ENCODE data around the gene TCF19. TPM values are rescaled to one million over a fixed set of nuclear protein-coding genes. Genes with fewer than 3 reads are reported as not detected.
"Not testable (repeated sequence)": the region's sequence is repeated elsewhere in the genome, so short reads cannot be mapped to it uniquely, and the experiment has no call there.

TCF19 gene
- total and polyA plus RNA-seq, 2 donors (not counting 3 experiments of a cell fraction or from before 2014, with no cell fraction given) = 13.9 to 31.7 TPM

- H3K9me1 ChIP-seq (replicated peaks; ENCODE audit: control insufficient read depth, extremely low read depth, insufficient read depth, low read length); H4K20me1 ChIP-seq (replicated peaks; ENCODE audit: control insufficient read depth, extremely low read depth, insufficient read depth, low read length); H3K27me3 ChIP-seq (ENCODE audit: control insufficient read depth in 2 of 2, insufficient read depth in 2 of 2, low read length in 2 of 2); H2AFZ ChIP-seq (ENCODE audit: low read depth, low read length); H3K9me3 ChIP-seq (replicated peaks; ENCODE audit: control insufficient read depth, insufficient read depth, low read length); H3K4me2 ChIP-seq (ENCODE audit: insufficient read depth, low read length); FAIRE-seq; POLR2A ChIA-PET; H3K79me2 ChIP-seq (ENCODE audit: control insufficient read depth, insufficient read depth, low read length); H3K4me3 ChIP-seq (replicated peaks in 1 of 3; ENCODE audit: insufficient read depth in 1 of 3, low read depth in 1 of 3, low read length in 3 of 3); intact Hi-C loops (cut with micrococcal nuclease); dilution Hi-C loops (cut with MboI; ENCODE audit: extremely low pct_ligation_motif_present, low sequenced_read_pairs); H3K36me3 ChIP-seq (ENCODE audit: control insufficient read depth in 2 of 2, extremely low read depth in 1 of 2, insufficient read depth in 2 of 2, low read length in 2 of 2); DNase-seq (ENCODE audit: low read depth, low spot score); BruUV-seq (replicated peaks); H3K9ac ChIP-seq (replicated peaks; ENCODE audit: extremely low read depth, insufficient read depth, low read length); H3K4me1 ChIP-seq (ENCODE audit: control insufficient read depth, extremely low read depth, insufficient read depth, low read length); H3K27ac ChIP-seq (ENCODE audit: insufficient read depth, low read depth, low read length): not testable (repeated sequence)
- CTCF ChIA-PET = interaction anchor here (0.6 to 1.1 kb wide), 5 partner anchors 11 to 201 kb away, joined by 3 to 4 read pairs (median 3); no protein-coding TSS in a partner anchor
Observed at GRCh38 chr6:31165064-31165832, 6.9 kb downstream of the TCF19 start.

GRCh38 chr6:31165986-31166385 lies 7.6 kb downstream of the TCF19 start:
- Histone ChIP-seq H3K4me3 (replicated peaks in 1 of 3; ENCODE audit: insufficient read depth in 1 of 3, low read depth in 1 of 3, low read length in 3 of 3) (no peak overlapping the region), H2AFZ (ENCODE audit: low read depth, low read length) (no peak overlapping the region), H4K20me1 (replicated peaks; ENCODE audit: control insufficient read depth, extremely low read depth, insufficient read depth, low read length) (no peaks in the 10 kb centered on the region), H3K79me2 (ENCODE audit: control insufficient read depth, insufficient read depth, low read length) (no peaks in the 10 kb centered on the region), H3K4me1 (ENCODE audit: control insufficient read depth, extremely low read depth, insufficient read depth, low read length) (no peaks in the 10 kb centered on the region), H3K9me1 (replicated peaks; ENCODE audit: control insufficient read depth, extremely low read depth, insufficient read depth, low read length) (no peaks in the 10 kb centered on the region), H3K27me3 (ENCODE audit: control insufficient read depth in 2 of 2, insufficient read depth in 2 of 2, low read length in 2 of 2) (no peaks in the 10 kb centered on the region), H3K4me2 (ENCODE audit: insufficient read depth, low read length) (no peak overlapping the region), H3K9ac (replicated peaks; ENCODE audit: extremely low read depth, insufficient read depth, low read length) (no peak overlapping the region), H3K36me3 (ENCODE audit: control insufficient read depth in 2 of 2, extremely low read depth in 1 of 2, insufficient read depth in 2 of 2, low read length in 2 of 2) (no peaks in the 10 kb centered on the region), H3K9me3 (replicated peaks; ENCODE audit: control insufficient read depth, insufficient read depth, low read length) (no peaks in the 10 kb centered on the region), H3K27ac (ENCODE audit: insufficient read depth, low read depth, low read length) (no peak overlapping the region)
- no TSS peak for BruUV-seq (replicated peaks)
- dilution Hi-C loops (cut with MboI; ENCODE audit: extremely low pct_ligation_motif_present, low sequenced_read_pairs) (no loop called here), intact Hi-C loops (cut with micrococcal nuclease) (no loop called here)
- TF ChIP-seq MYC (IDR thresholded peaks at IDR 0.05; ENCODE audit: low read depth, low read length) = no peak
- TF ChIP-seq JUN (IDR thresholded peaks at IDR 0.05; ENCODE audit: borderline replicate concordance, insufficient read depth, insufficient read length, low read depth) = no peak
- TF ChIP-seq POLR2A (IDR thresholded peaks at IDR 0.05; ENCODE audit: low read depth, low read length) = no peak
- no peak for TF ChIP-seq POLR2AphosphoS5 (IDR thresholded peaks at IDR 0.05; ENCODE audit: insufficient read depth, low read depth, low read length)
- TF ChIP-seq GATA2 (IDR thresholded peaks at IDR 0.05; ENCODE audit: insufficient read depth, insufficient read length, low read depth, low read length) = no peak
- TF ChIP-seq, protein P1, sequence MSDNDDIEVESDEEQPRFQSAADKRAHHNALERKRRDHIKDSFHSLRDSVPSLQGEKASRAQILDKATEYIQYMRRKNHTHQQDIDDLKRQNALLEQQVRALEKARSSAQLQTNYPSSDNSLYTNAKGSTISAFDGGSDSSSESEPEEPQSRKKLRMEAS (IDR thresholded peaks at IDR 0.05; ENCODE audit: insufficient read depth, insufficient read length) = no peak
- TF ChIP-seq, protein P2, sequence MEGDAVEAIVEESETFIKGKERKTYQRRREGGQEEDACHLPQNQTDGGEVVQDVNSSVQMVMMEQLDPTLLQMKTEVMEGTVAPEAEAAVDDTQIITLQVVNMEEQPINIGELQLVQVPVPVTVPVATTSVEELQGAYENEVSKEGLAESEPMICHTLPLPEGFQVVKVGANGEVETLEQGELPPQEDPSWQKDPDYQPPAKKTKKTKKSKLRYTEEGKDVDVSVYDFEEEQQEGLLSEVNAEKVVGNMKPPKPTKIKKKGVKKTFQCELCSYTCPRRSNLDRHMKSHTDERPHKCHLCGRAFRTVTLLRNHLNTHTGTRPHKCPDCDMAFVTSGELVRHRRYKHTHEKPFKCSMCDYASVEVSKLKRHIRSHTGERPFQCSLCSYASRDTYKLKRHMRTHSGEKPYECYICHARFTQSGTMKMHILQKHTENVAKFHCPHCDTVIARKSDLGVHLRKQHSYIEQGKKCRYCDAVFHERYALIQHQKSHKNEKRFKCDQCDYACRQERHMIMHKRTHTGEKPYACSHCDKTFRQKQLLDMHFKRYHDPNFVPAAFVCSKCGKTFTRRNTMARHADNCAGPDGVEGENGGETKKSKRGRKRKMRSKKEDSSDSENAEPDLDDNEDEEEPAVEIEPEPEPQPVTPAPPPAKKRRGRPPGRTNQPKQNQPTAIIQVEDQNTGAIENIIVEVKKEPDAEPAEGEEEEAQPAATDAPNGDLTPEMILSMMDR (IDR thresholded peaks at IDR 0.05; ENCODE audit: extremely low read depth in 1 of 2, insufficient read depth in 1 of 2, low read depth in 1 of 2, low read length in 2 of 2) = no peak
- TF ChIP-seq EZH2 (IDR thresholded peaks at IDR 0.05; ENCODE audit: borderline replicate concordance, low read depth, low read length, severe bottlenecking) = no peak
- no peak for TF ChIP-seq FOS (IDR thresholded peaks at IDR 0.05; ENCODE audit: borderline replicate concordance, insufficient read depth, low read length)
- ChIA-PET POLR2A (no interaction called here), CTCF (interaction anchor here (1.0 kb wide), 1 partner anchor 26 kb away, joined by 3 read pairs; no protein-coding TSS in a partner anchor)
- DNase-seq (ENCODE audit: low read depth, low spot score) (no peak), FAIRE-seq (no peak)

Data from endothelial cell of umbilical vein (primary cell).